ENCODE results near the gene PLSCR5. TPM values are rescaled to one million over a fixed set of nuclear protein-coding genes. Genes with fewer than 3 reads are reported as not detected.

PLSCR5 gene
- total RNA-seq, 4 donors from 2014 or later, result not detected

GRCh38 chr3:146560678-146561077, 44.5 kb downstream of the PLSCR5 start:
- 91 to 94% methylated on average over 2 of the region's 2 CpGs for WGBS, 2 donors
- Histone ChIP-seq H3K4me3 (no peak overlapping the region), H3K27me3 (no peaks in the 10 kb centered on the region), H3K27ac (no peak overlapping the region), H3K4me1 (no peaks in the 10 kb centered on the region), H3K9me3 (peaks cover 0 to 3% (median 0%) of the 10 kb centered on the region in 4 donors), H3K36me3 (no peaks in the 10 kb centered on the region)
- no peak for DNase-seq (ENCODE audit: low spot score in 2 of 2)
- TF ChIP-seq CTCF (IDR thresholded peaks at IDR 0.05) (no peak), POLR2A (IDR thresholded peaks at IDR 0.05) (no peak), EP300 (IDR thresholded peaks at IDR 0.05) (no peak)

GRCh38 chr3:146559388-146559787, 45.8 kb downstream of the PLSCR5 start:
- WGBS, 2 donors, result 85 to 96% methylated on average over 3 of the region's 3 CpGs
- Histone ChIP-seq H3K27ac (no peak overlapping the region), H3K27me3 (no peaks in the 10 kb centered on the region), H3K9me3 (peaks cover 0 to 3% (median 0%) of the 10 kb centered on the region in 4 donors), H3K4me3 (no peak overlapping the region), H3K4me1 (no peaks in the 10 kb centered on the region), H3K36me3 (no peaks in the 10 kb centered on the region)
- no peak for DNase-seq (ENCODE audit: low spot score in 2 of 2)
- TF ChIP-seq EP300 (IDR thresholded peaks at IDR 0.05) (no peak), POLR2A (IDR thresholded peaks at IDR 0.05) (no peak), CTCF (IDR thresholded peaks at IDR 0.05) (no peak)

GRCh38 chr3:146558781-146559180, 46.4 kb downstream of the PLSCR5 start:
- WGBS, 2 donors, result 71 to 78% methylated on average over 2 of the region's 2 CpGs
- no peaks in the 10 kb centered on the region for H3K36me3 ChIP-seq

GRCh38 chr3:146557745-146558144, 47.4 kb downstream of the PLSCR5 start:
- peaks cover 0 to 3% (median 0%) of the 10 kb centered on the region in 4 donors for H3K9me3 ChIP-seq
- DNase-seq (ENCODE audit: low spot score in 2 of 2), result no peak
- WGBS, 2 donors, result 69 to 71% methylated on average over 4 of the region's 4 CpGs

More at GRCh38 chr3:146558781-146559180, 46.4 kb downstream of the PLSCR5 start:
- H3K4me3 ChIP-seq, result no peak overlapping the region
- no peak overlapping the region for H3K27ac ChIP-seq
- peaks cover 0 to 3% (median 0%) of the 10 kb centered on the region in 4 donors for H3K9me3 ChIP-seq
- TF ChIP-seq EP300 (IDR thresholded peaks at IDR 0.05) (no peak), CTCF (IDR thresholded peaks at IDR 0.05) (no peak), POLR2A (IDR thresholded peaks at IDR 0.05) (no peak)
- H3K4me1 ChIP-seq, result no peaks in the 10 kb centered on the region
- no peak for DNase-seq (ENCODE audit: low spot score in 2 of 2)
- no peaks in the 10 kb centered on the region for H3K27me3 ChIP-seq

GRCh38 chr3:146555311-146555710, 49.8 kb downstream of the PLSCR5 start:
- Histone ChIP-seq H3K9me3 (no peaks in the 10 kb centered on the region), H3K4me1 (peaks cover 0 to 7% (median 0%) of the 10 kb centered on the region in 4 donors), H3K27ac (no peak overlapping the region), H3K36me3 (no peaks in the 10 kb centered on the region), H3K27me3 (no peaks in the 10 kb centered on the region), H3K4me3 (no peak overlapping the region)
- no peak for DNase-seq (ENCODE audit: low spot score in 2 of 2)
- 65 to 71% methylated on average over 3 of the region's 3 CpGs for WGBS, 2 donors
- no peak for TF ChIP-seq CTCF (IDR thresholded peaks at IDR 0.05)
- no peak for TF ChIP-seq EP300 (IDR thresholded peaks at IDR 0.05)
- no peak for TF ChIP-seq POLR2A (IDR thresholded peaks at IDR 0.05)

More at GRCh38 chr3:146557745-146558144, 47.4 kb downstream of the PLSCR5 start:
- H3K36me3 ChIP-seq, result no peaks in the 10 kb centered on the region
- no peak overlapping the region for H3K27ac ChIP-seq
- H3K27me3 ChIP-seq, result no peaks in the 10 kb centered on the region
- no peaks in the 10 kb centered on the region for H3K4me1 ChIP-seq
- no peak overlapping the region for H3K4me3 ChIP-seq
- no peak for TF ChIP-seq EP300 (IDR thresholded peaks at IDR 0.05)

Measured in tibial nerve (tissue), 4 donors.